ENCODE data around the gene ALX4. TPM values are rescaled to one million over a fixed set of nuclear protein-coding genes. Genes with fewer than 3 reads are reported as not detected.

The ALX4 gene
- polyA plus RNA-seq, 3 donors, result 0.11 to 0.17 (median 0.11) TPM

DNA sequence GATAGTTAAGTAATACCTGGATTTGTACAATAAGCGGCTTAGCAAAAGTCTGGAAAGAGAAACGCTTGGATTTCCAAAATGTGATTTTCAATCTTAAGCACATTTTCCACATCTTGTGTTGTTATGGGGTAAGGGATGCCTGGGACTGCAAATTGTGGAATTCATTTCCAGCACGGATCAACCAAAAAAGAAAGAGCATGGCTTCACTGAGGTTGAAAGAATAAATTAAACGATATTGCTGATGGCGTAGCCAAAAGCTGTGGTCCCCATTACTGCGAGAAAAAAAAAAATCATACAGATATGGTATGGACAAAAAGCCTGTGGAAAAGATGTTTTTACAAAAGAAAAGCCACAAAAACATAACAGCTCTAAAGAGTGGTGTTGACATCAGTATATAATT is 26.0 kb upstream of the ALX4 start:
- DNase-seq (ENCODE audit: low read depth in 3 of 3, low spot score in 2 of 3), result no peak

DNA sequence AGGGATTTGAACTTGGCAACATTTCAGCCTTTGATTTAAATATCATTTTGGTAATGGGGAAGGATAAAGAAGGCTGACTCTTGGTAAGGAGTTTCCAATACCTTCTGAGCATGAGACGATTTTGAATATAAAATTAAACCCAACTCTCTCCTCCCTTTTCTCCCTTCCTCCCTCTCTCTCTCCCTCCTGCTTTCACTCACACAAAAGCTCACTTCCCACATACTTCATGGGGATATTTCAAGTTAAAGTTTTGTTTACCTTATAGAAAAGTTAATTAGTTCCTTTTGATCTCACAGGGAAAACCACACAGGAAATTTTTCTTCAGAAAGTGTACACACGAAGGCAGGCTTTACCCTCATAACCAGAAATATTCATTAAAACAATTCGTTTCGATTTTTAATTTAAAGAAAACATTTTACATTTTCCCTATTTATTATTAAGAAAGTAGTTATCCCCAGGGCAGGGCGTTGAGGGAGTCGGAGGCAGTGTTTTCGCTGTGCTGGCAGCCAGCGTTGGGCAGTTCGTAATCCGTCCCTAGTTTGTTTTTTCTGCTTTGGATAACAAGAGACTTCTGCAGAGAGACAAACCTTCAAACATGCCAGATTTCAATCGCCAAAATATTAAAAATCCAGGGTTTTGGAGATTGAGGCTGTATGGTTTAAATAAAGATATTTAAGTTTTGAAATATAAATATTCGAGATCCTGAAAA is 25.3 kb upstream of the ALX4 start:
- DNase-seq (ENCODE audit: low read depth in 3 of 3, low spot score in 2 of 3), result no peak

DNA sequence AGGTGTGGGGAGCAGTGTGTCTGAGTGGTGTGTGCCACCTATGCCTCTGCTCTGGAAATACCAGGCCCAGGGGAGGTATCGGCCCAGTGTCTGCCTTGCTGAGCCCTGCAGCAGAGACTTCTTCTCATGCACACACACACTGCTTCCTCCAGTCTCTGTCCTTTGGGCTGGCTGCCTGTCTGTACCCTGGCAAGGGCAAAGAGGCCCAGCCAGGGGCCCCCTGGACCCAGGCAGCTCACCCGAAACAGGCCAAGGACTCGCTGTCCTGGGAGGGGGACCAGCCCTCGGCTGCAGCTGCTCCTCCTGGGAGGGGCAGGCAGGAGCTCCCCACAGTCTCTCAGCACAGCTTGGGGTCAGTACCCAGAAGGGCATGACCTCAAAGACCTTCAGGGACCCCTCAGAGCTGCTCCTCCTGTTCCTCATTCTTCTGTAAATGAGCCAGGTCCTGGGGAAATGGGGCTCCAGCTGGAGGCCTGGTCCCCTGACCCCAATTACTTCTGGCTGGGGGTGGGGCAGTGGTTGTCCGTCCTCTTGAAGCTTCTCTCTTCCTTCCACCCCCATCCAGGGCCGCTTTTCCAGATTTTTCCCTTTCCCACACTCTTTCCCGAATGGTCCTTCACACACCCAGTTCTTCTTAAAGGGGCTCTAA is 24.5 kb upstream of the ALX4 start:
- DNase-seq (ENCODE audit: low read depth in 3 of 3, low spot score in 2 of 3), result no peak

DNA sequence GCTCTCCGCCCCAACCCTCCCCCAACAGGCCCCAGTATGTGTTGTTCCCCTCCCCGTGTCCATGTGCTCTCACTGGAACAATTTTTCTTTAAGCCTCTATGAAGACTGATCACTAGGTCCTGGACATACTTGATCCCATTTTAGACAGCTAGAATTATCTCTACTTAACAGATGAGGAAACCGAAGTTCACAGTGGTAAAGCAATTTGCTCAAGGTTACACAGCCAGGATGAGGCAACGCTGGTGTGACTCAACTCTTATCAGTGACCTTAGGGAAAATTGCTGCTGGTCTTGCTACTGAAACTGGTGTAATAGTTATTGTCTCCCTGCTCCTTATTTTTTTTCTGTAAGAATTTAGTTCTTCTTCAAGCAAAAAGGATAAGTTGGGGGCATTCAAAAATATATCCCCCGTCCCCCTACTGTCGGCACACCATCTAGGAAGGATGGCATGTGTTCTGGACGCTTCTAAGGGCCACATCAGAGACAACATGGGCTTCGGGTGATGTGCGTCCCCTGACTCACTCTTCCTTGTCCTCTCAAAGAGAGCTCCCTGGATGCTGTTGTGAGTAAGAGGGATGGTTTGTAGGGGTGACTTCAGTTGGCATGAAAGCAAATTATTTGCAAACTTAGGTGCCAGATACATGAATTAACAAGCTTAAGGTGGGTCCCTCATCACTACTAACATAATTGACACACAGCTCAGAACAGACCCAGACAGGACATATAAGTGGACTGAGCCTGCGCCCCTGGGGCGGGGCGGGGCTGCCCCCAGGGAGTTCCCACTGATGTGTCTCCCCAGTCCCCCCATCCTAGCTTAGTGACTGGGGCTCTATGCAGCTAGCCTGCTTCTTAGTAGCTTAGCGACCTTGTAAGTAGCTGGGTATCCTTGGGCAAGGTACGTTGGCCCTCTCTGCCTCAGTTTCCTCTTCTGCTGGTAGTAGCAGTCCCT is 23.6 kb upstream of the ALX4 start:
- no peak for DNase-seq (ENCODE audit: low read depth in 3 of 3, low spot score in 2 of 3)

DNA sequence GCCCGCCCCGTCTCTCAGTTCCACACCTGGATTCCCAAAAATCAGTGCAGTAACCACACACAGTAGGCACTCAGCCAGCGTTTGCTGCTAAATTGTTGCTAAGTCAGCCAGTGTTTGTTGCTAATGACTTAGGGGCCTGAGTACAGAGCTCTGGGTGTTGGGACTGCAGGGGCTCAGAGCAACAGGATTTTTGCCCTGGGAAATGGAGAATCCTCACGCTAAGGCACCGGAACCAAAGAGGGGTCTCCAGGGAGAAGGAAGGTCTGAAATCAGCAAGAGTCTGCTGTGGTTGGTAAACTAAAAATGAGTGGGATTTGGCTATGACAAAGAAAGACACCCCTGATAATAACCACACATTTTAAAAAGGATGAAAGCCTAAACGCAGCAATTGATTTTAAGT is 22.7 kb upstream of the ALX4 start:
- DNase-seq (ENCODE audit: low read depth in 3 of 3, low spot score in 2 of 3), result no peak

DNA sequence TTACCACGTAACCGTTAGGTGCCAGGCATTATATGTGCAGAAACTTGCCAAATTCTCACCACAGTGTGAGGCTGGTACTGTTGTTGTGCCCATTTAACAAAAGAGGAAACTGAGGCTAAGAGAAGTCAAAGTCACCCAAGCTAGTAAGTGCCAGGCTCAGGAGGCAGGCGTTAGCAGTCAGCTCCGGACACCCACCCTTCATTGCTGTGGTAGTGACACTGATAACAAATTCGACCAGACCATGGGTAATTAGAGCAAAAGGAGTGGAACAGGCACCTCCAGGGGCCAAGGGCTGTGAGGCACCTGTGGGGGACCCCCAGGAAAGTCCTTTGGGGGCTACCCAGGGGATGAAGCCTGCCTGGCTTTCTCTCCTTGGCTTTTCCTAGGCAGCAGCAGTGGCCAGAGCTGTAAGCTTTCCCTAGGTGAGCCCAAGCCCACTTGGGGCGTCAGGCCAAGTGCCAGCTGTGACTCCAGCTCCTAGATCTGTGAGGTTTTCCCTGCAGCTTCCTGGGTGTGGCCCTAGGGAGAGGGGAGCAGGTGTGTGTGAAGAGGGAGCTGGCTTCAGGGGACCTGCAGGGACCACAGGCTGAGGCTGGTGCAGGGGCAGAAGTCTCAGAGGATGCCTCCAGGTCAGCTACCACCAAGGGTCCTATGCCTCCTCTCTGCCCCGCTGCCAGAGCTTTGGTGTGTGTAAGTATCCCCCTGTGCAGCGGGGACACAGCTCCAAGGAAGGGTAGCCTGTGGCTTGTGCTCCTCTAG is 19.7 kb upstream of the ALX4 start:
- no peak for DNase-seq (ENCODE audit: low read depth in 3 of 3, low spot score in 2 of 3)

DNA sequence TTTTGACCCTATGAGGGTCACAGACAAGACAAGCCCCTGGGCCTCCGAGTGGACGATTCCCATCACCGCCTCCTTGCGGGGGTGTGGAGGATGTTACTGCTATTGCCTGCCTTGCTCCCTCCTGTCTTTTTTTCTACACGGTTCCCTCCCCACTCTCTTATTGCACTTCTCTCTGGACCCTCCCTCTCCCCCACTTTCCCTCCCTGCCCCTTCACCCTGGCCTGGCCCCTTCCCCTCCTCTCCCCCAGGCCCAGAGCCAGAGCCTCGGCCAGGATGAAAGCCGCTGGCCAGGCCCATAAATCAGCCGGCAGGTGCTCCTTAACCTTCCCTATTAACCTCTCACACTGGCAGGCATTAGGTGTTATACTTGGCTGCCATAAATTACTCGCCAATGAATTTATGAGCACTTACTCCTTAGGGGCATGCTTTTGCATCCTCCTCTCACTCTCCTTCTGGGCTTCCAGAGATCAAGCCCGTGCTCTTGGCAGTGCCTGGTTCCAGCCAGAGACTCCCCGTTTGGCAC is 18.3 kb upstream of the ALX4 start:
- DNase-seq (ENCODE audit: low read depth in 3 of 3, low spot score in 2 of 3), result no peak

DNA sequence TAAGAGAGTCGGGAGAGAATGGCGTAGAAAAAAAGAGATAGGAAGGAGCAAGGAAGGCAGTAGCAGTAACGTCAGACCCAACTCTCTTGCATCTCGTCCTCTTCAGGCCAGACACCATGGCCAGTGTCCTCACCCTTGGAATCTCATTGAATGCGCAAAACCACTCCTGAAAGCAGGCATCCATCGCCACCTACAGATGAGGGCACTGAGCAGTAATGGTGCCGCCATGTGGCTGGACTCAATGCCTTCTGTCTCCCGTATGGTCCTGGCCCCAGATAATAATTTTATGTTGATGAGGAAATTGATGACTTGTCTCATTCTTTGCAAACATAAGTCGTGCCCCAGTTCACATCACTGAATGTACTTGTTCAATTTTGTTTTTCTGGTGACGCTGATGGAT is 17.8 kb upstream of the ALX4 start:
- DNase-seq (ENCODE audit: low read depth in 3 of 3, low spot score in 2 of 3), result no peak

DNA sequence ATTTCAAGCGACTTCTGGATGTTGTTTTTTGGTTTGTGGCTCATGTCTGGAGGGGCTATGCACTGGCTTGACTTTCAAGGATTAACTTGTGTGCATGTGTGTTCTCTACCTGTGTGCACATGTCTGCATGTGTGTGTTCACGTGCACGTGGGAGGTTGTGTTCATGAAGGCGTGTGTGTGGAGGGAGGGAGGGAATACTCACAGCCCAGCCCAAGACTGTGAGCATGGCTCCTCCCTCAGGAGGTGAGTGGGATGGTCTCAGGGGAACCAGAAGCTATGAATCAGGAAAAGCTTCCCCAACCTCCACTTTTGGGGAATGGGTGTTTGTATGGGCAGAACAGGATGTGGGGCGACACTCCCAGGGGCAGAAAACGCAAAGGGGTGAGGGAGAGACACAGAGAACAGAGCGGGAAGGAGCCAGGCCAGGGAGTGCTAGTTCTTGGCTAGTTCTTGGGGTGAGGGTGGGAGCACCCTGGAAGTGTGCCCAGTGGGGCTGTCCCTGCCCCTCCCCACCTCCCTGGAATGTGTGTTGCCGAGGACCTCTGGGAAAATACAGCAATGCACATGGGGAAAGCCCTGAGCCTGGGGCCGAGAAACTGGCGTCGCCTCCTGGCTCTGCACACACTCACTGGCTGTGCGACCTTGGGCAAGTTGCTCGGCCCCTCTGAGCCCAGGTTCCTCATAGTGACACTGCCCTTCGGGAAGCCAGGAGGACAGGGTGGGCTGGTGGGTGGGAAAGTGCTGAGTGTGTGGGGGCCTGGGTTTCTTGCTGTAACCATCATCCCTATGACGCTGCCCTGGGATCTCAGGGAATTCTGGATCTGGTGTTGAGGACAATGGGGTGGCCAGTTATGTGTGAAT is 16.9 kb upstream of the ALX4 start:
- no peak for DNase-seq (ENCODE audit: low read depth in 3 of 3, low spot score in 2 of 3)

DNA sequence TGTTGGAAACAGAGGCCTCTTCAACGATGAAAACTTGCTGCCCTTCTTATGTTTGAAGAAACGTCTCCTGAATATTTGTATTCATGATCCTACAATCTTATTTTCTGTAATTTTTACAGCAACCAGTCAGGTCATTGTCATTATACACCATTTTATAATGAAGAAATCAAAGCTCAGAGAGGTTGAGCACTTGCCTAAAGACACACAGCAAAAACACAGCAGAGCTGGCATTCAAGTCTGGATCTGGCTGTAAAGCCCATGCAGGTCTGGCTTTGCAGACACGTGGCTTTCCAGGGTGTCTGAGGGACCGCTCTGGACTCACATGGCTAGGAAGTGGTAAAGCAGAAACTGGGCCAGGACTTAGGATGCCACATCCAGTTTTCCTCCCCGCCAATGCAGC is 15.8 kb upstream of the ALX4 start:
- DNase-seq (ENCODE audit: low read depth in 3 of 3, low spot score in 2 of 3), result no peak

DNA sequence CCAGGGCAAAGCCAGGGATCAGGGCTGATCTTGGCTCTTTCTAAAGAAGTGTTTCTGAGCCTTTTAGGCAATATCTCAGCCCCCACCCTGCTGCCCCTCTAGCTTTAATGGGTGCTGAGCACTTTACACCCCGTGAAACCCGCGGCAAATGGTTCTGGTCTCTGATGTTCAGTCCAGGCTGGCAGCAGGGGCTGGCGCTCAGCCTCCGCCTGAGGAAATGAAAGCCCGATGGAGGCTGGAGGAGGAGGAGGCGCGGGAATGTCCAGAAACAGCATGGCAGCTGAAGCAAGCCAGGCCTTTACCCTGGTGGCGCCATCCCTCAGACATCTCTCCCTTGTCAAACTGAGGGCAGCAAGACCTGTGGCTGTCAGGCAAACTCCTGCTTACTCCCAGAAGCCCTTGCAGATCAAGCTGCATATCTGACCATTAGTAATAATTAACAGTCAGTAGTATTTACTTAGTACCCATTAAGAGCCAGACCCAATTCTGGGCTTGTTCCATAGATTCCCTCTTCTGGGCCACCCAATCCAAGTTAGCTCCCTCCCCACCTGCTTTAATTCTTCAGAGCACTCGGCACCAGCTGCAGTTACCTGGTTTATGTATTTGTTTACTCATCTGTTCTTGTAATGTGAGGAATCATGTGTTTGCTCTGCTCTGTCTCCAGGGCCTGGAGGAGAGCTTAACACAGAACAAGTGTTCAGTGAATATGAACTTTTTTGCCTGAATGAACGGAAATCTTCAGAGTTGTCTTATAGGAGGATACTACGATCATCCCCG is 15.0 kb upstream of the ALX4 start:
- DNase-seq (ENCODE audit: low read depth in 3 of 3, low spot score in 2 of 3), result no peak

DNA sequence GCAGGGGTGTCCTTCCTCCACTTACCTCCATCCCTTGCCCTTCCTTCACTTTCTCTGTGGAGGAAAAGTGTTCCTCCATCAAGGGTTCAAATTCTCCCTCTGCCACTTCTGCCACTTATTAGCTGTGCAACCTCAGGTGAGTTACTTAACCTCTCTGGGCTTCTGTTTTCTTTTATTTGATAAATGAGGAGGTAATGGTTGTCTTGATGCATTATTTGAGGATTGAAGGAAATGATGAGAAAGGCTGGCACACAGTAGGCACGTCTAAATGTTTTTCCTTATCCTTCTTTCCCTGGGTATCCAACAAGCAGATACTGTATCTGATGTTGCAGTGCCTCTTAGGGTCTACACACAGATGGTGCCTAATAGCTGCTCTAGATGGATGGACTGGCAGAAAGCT is 14.3 kb upstream of the ALX4 start:
- DNase-seq (ENCODE audit: low read depth in 3 of 3, low spot score in 2 of 3), result no peak

DNA sequence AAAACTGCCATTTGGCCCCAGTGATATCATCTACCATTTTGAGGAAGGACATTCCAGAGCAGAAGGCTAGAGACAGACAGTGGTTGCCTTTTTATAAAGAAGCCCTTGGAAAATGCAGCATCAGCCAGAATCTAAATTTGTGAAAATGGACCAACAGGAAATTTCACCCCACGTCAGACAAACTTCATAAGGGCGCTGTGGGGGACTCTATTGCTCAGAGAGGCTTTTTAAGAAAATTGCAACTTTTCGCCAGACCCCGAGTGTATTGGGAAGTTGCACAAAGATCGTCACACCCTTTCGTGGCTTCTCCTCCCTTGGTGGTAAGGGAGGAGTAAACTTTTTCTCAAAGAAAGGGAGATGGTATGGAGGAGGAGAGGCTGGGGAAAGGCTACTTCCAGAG is 12.3 kb upstream of the ALX4 start:
- DNase-seq (ENCODE audit: low read depth in 3 of 3, low spot score in 2 of 3), result no peak

DNA sequence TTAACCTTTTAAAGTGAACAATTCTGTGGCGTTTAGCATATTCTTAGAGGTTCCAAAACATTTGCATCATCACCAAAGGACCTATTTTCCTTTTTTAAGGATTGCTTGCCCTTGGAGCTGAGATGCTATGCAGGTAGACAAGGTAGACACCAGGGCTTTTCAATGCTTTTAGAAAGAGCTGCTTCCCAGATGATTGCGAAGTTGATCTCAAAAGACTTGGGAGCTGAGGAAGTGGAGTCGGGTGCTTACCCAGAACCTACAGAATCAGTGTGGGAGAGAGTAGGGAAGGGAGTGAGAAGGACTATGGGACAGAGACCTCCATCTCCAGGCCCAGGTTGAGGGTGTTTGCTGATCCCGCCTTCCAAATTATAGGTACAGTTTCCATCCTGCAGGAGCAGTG is 11.1 kb upstream of the ALX4 start:
- no peak for DNase-seq (ENCODE audit: low read depth in 3 of 3, low spot score in 2 of 3)

DNA sequence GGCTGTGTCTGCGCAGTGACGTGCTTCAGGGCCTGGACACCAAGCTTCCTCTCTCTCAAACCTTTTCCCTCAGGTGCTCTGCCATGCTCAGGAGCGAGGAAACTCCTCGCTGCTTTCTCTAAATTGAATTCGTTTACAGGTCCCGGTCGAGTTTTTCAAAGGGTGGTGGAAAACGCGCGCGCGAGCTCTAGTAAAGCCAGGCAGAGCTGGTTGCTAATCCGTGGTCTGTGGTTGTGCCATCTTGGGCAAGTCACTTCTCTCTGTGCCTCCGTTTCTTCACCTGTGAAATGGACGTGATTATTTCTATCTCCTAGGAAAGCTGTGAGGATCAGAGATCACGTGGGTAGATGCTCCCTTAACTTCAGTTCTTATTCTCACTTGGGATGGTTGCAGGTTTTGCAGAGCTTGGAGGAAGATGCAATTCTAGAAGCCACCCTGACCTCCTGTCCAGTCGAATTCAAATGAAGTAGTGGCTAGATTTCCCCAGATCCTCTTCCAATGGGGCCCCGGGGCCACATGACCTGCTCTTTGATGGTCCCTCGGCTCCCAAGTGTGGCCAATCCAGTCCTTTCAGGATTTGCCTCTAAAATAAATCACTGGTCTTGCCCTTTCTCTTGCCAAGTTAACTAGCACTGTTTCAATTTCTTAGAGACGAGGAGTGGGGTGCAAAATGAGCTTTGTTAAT is 10.5 kb upstream of the ALX4 start:
- DNase-seq (ENCODE audit: low read depth in 3 of 3, low spot score in 2 of 3), result no peak

DNA sequence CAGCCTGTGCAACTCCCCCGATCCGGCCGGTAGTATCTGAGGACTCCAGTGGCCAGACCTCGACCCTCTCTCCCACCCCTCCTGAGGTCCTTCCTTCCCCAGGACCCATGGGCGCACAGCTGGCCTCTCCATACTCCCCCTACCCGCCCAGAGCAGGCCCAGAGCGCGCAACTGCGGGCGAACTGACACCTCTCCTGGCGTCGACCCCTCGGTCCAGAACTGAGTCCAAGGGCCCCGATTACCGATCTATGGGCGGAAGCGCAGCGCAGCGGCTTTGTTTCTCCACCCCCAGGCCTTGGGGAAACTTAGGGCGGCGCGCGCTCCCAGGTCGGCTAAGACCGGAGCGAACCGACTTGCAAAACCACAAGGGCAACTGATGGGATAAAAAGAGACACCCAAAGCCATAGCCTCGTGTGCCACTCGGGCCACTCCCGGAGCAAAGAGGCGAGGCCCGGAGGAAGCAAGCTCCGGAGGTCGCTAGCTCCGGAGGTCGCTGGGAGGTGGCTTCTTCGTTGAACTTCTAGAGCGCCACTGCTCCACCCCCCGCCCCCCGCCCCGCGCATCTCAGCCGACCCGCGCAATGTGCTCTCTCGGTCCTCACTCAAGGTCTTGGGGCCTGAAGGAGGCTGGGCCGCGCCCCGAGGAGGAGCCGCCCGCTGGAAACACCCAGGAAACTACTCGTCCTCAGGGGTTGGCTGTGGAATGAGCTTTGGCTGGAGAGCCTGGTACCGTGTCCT is 9.8 kb upstream of the ALX4 start:
- no peak for DNase-seq (ENCODE audit: low read depth in 3 of 3, low spot score in 2 of 3)

DNA sequence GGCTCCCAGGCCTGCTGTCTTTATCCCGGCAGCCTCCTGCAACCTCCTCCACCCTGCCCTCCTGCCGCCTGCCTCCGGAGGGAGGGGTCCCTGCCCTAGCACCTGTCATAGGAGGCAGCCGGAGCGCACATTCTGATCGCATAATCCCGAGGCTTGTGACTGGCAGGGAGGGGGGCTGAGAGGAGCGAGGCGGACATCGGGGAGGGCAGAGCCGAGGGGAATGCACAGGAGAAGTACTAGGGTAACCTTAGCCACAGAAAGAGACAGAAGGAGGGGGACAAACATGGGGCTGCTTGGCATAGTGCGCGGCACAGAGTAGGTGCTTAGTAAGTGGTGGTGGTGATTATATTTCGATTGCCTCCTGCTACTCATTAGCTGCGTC is 9.2 kb upstream of the ALX4 start:
- no peak for DNase-seq (ENCODE audit: low read depth in 3 of 3, low spot score in 2 of 3)

DNA sequence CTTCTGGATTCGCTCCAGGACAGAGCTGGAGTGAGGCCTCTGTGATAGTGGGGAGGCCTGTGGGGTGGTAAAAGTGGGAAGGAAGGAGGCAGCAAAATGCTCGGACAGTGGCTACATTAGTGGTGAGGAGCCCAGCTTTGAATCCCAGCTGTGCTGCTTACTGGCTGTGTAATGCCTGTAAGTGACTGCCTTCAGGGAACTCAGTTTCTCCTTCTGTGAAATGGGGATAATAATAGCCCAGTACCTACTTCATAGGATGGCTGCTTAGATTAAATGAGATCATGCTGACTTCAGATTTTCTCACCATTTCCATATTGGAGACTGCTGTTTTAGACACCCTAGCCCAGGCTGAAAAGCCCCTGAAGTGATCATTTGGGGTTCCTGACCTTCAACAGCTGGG is 8.4 kb upstream of the ALX4 start:
- no peak for DNase-seq (ENCODE audit: low read depth in 3 of 3, low spot score in 2 of 3)
